Mesothelial cell of epicardium (in vitro differentiated cells): Measurements from ENCODE around the gene RAD18. TPM values are rescaled to one million over a fixed set of nuclear protein-coding genes. Genes with fewer than 3 reads are reported as not detected.

ENCODE experiments used
- DNase-seq, 2 experiments: peaks; one replicate each; pipeline ENCODE4 v3.0.0; 2021; ENCODE audit warnings: low spot score in 2 of 2; ENCODE audit not compliant: unreplicated experiment in 2 of 2
- H3K27ac Mint-ChIP-seq: 2 replicates; pipeline ENCODE4 v1.8.0; 2021; ENCODE audit warnings: mixed read lengths
- H3K27me3 Mint-ChIP-seq: 2 replicates; pipeline ENCODE4 v1.8.0; 2021; ENCODE audit warnings: low read depth, mixed read lengths
- H3K36me3 Mint-ChIP-seq: 2 replicates; pipeline ENCODE4 v1.8.0; 2021; ENCODE audit warnings: mixed read lengths
- H3K4me1 Mint-ChIP-seq: 2 replicates; pipeline ENCODE4 v1.8.0; 2021; ENCODE audit warnings: mixed read lengths
- H3K4me3 Mint-ChIP-seq: 2 replicates; pipeline ENCODE4 v1.8.0; 2021; ENCODE audit warnings: mild to moderate bottlenecking, moderate library complexity, mixed read lengths
- H3K9me3 Mint-ChIP-seq: 2 replicates; pipeline ENCODE4 v1.8.0; 2021; ENCODE audit warnings: mixed read lengths
- total RNA-seq: library from RNA; stranded (reverse); gene quantifications from 3 replicates; pipeline ENCODE4 v1.2.1, GENCODE V29; 2021
- TF ChIP-seq, protein P1 (sequence below): fragments of 200-600 bp; sonication (generic); IDR thresholded peaks from one replicate; pipeline ENCODE4 v1.5.0; 2021; ENCODE audit warnings: antibody characterized with exemption; ENCODE audit not compliant: unreplicated experiment

Gene RAD18
- total RNA-seq, 1 donor from 2014 or later = 23.2 TPM

GRCh38 chr3:8981296-8981695 is 18.0 kb upstream of the RAD18 start:
- DNase-seq = no peak
- Mint-ChIP-seq H3K27ac (no peak overlapping the region), H3K9me3 (peaks cover 4% of the 10 kb centered on the region), H3K36me3 (no peaks in the 10 kb centered on the region), H3K27me3 (no peaks in the 10 kb centered on the region), H3K4me3 (no peak overlapping the region), H3K4me1 (no peaks in the 10 kb centered on the region)
- TF ChIP-seq, protein P1, sequence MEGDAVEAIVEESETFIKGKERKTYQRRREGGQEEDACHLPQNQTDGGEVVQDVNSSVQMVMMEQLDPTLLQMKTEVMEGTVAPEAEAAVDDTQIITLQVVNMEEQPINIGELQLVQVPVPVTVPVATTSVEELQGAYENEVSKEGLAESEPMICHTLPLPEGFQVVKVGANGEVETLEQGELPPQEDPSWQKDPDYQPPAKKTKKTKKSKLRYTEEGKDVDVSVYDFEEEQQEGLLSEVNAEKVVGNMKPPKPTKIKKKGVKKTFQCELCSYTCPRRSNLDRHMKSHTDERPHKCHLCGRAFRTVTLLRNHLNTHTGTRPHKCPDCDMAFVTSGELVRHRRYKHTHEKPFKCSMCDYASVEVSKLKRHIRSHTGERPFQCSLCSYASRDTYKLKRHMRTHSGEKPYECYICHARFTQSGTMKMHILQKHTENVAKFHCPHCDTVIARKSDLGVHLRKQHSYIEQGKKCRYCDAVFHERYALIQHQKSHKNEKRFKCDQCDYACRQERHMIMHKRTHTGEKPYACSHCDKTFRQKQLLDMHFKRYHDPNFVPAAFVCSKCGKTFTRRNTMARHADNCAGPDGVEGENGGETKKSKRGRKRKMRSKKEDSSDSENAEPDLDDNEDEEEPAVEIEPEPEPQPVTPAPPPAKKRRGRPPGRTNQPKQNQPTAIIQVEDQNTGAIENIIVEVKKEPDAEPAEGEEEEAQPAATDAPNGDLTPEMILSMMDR = no peak

DNA sequence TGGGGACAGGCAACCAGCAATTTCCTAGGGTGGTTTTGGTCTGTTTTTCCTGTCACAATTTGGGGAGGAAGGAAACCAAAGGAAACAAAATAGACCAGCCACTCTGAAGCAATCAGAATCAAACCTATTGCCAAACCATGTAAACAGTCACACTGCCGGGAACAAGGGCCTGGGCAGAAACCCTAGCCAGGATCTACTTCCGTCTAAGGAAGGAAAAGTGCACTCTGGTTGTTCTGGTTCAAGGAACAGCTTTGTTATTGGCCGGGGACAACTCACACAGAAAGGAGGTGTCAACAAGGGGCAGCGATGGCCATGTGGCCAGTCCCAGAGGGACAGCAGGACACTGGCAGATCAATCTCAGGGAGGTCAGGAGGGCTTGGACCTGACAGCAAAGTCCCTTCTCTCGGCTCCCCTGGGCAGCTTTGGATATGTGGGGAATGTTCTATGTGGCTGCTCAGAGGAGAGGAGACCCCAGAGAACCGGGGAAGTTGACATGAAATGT is 17.5 kb upstream of the RAD18 start:
- TF ChIP-seq, protein P1 = no peak
- DNase-seq = no peak
- peaks cover 4% of the 10 kb centered on the region for H3K9me3 Mint-ChIP-seq
- H3K4me1 Mint-ChIP-seq = no peaks in the 10 kb centered on the region
- no peaks in the 10 kb centered on the region for H3K27me3 Mint-ChIP-seq
- H3K36me3 Mint-ChIP-seq = no peaks in the 10 kb centered on the region
- no peak overlapping the region for H3K4me3 Mint-ChIP-seq
- H3K27ac Mint-ChIP-seq = no peak overlapping the region

- Mint-ChIP-seq H3K27me3 (no peaks in the 10 kb centered on the region), H3K36me3 (no peaks in the 10 kb centered on the region), H3K4me1 (no peaks in the 10 kb centered on the region), H3K9me3 (peaks cover 4% of the 10 kb centered on the region), H3K4me3 (no peak overlapping the region), H3K27ac (no peak overlapping the region)
- DNase-seq = no peak
- TF ChIP-seq, protein P1 = no peak
Observed at GRCh38 chr3:8979262-8979661, 16.0 kb upstream of the RAD18 start.

DNA sequence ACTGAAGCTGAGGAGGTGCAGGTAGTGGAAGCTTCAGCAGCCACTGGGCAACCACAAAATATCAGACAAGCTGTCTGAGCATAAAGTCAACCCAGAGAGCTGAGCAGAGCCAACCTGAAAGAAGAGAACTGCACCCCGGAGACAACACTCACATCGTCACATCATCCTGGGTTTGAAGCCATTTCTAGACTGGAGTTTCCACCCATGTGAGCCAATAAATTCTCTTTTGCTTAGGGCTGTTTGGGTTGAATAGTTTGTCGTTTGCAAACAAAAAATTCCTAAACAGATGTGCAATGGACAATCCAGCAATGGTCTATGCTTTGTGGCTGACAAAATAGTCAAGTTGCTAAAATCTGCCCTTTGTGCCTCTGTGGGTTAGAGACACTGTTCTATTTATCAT is 15.3 kb upstream of the RAD18 start:
- Mint-ChIP-seq H3K4me3 (no peak overlapping the region), H3K36me3 (no peaks in the 10 kb centered on the region), H3K9me3 (peaks cover 4% of the 10 kb centered on the region), H3K4me1 (no peaks in the 10 kb centered on the region), H3K27me3 (no peaks in the 10 kb centered on the region), H3K27ac (no peak overlapping the region)
- TF ChIP-seq, protein P1 = no peak
- no peak for DNase-seq

DNA sequence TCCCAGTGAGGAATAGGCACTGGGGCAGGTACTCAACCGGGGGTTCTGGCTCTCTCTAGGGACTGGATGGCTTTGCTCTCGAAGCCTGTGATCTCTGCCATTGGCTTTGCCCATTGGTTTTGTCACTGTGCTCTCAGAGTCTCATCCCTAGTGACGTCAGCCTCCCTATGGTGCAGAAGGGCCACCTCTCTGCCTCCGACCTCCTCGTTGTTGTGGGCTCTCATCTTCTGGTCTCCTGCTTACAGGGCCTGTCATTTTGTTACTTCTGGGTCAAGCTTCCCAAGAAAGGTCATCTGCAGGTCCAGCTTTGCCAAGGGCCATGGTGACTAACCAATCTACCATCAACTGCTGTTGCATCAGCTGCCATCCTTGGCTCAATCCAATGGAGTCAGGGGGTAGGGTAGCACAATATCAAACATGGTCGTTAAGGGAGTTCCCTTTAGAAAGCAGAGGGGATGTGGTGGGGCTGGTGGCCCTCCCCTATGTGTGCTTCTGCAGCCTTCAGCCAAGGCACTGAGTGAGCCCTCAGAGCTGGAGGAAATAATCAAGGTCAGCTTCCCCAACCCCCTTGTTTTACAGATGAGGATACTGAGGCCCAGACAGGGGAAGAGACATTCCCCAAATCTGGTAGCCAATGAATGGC is 13.4 kb upstream of the RAD18 start:
- Mint-ChIP-seq H3K36me3 (no peaks in the 10 kb centered on the region), H3K27me3 (no peaks in the 10 kb centered on the region), H3K4me1 (no peaks in the 10 kb centered on the region), H3K27ac (no peak overlapping the region), H3K9me3 (peaks cover 4% of the 10 kb centered on the region), H3K4me3 (no peak overlapping the region)
- no peak for DNase-seq
- TF ChIP-seq, protein P1 = no peak
